Limb (tissue), 2 donors: ENCODE data around the gene SEC22B.
"Not testable (repeated sequence)": the region's sequence is repeated elsewhere in the genome, so short reads cannot be mapped to it uniquely, and the experiment has no call there.

Experiments
- DNase-seq, 2 donors: peaks; one replicate each; pipeline ENCODE4 v3.0.0-alpha.2; 2016; ENCODE audit errors: extremely low spot score in 2 of 2

SEC22B gene

DNA sequence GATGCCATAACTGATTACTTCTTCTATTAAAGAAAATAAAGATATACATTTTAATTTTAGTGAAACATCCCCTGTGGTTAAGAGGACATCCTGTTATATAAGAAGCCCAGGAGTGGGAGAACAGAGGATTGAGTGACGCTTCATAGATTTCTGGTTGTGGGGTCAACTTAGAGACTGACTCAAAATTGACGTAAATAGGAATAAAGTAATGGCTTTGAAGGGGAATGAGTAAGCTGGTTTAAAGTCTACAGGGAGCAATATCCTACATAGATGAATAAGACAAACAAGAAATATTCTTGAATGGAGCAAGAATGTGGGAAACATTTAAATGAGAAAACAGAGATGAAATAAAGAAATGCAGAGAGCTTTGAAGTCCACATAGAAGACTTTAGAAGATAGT lies 60.2 kb downstream of the SEC22B start:
- DNase-seq: not testable (repeated sequence)

- DNase-seq: not testable (repeated sequence)
Observed at GRCh38 chr1:120113134-120113533, 63.2 kb downstream of the SEC22B start.

DNA sequence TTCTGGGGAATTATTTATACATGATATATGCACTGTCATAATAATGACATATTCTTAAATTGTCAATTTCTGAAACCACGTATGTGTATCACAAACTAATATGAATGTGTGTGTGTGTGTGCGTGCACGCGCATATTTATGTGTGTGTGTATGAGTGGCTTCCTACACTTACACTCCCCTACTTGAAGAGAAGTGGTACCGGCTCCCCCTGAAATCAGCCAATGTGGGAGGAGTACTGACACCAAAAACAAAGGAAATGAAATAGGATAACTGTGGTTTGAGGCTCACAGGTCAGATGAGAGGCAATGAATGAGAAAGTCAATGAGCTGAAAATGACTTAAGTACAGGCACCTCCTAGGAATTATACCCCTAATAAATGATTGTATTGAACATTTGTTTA lies 64.1 kb downstream of the SEC22B start:
- DNase-seq: not testable (repeated sequence)

GRCh38 chr1:120111771-120112170 lies 64.5 kb downstream of the SEC22B start:
- DNase-seq: not testable (repeated sequence)

GRCh38 chr1:120111008-120111407 lies 65.3 kb downstream of the SEC22B start:
- not testable (repeated sequence) for DNase-seq

DNA sequence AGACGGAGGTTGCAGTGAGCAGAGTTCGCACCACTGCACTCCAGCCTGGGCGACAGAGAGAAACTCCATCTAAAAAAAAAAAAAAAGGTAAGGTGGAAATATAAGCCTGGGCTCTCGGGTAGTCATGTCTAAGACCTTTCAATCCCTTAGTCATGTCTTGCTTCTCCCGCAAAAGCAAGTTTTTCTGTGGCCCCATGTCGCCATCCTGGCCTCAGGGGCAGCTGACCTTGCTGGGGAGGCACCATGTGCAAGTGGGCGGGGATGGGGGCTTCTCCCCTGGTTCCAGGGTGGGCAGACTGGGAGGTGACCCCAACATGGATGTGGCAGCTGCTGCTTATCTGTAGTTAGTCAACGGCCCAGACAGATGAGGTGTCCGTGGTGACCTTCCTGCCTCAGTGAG lies 66.7 kb downstream of the SEC22B start:
- not testable (repeated sequence) for DNase-seq

GRCh38 chr1:120109180-120109579 lies 67.1 kb downstream of the SEC22B start:
- DNase-seq: not testable (repeated sequence)

DNA sequence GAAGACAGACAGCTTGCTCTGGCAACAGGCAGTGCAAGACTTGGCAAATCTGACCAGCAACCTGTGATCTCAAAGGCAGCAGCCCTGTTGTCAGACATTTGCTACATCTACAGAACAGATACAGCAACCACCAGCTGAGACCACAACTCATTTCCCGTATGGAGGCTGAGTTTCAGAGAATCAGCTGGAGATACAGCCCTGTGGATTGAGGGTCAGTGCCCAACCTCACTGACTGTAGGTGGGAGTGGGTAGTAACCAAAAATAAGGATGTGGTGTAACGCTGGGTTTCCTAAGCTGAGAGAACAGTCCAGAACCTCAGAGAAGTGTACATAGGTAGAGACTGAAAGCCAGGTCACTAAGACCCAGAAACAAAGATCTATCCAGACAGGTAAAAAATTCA lies 71.0 kb downstream of the SEC22B start:
- not testable (repeated sequence) for DNase-seq

GRCh38 chr1:120103768-120104167 lies 72.6 kb downstream of the SEC22B start:
- not testable (repeated sequence) for DNase-seq

GRCh38 chr1:120101593-120101992 lies 74.7 kb downstream of the SEC22B start:
- not testable (repeated sequence) for DNase-seq
